ENCODE results near the gene TM9SF2. TPM values are rescaled to one million over a fixed set of nuclear protein-coding genes. Genes with fewer than 3 reads are reported as not detected.

TM9SF2 gene
- total and polyA plus RNA-seq, 9 of the 15 experiments (the other 6 are each of a cell fraction or from before 2014, with no cell fraction given): 23.3 to 83.2 (median 55.1) TPM

DNA sequence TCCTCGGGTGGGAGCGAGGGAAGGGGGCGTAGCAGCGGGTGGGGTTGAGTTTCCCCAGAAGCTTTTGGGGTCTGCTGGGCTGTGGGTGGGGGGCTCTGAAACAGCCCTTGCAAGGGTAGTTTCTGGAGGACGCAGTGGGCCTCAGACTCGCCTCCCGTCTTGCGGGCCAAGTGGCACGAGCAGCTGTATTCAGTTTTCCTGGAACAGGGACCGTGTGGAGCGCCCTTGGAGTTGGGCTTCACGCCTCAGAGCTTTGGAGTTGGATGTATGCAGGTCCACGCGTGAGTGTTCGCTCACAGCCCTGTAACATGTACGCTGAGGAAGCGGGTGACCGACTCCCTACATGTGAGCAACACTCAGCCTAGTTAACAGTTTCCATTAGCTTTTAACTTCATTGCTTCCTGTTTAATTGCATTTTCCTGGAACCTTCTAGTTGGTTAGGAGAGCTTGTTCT is 603 bp downstream of the TM9SF2 start:
- peak overlapping the region; percentile 75; the same call in 1 of the 2 replicates for H2AFZ ChIP-seq (ENCODE audit: low read depth, low read length)
- H4K20me1 ChIP-seq (replicated peaks; ENCODE audit: control insufficient read depth, insufficient read depth, low read length): no peaks in the 10 kb centered on the region
- WGBS (ENCODE audit: insufficient coverage, low coverage, missing lambda C conversion rate): 0% methylated on average over 13 of the region's 18 CpGs
- CTCF ChIA-PET (ENCODE audit: low intra/inter-chr PET ratio): no interaction called here
- in situ Hi-C loops (cut with MboI) (no loop called here), intact Hi-C loops (cut with micrococcal nuclease) (loop anchor here (1.0 kb wide), 1 partner anchor 50 kb away; no protein-coding TSS in a partner anchor)
- peaks cover 58% of the 10 kb centered on the region for H3K79me2 ChIP-seq (ENCODE audit: control insufficient read depth, insufficient read depth, low read length)
- peak overlapping the region; percentile 93 for H3K27ac ChIP-seq (ENCODE audit: extremely low read depth, low read depth, low read length)
- peaks cover 13 to 15% of the 10 kb centered on the region in 2 experiments; a peak in 4 of 5 replicates for H3K4me1 ChIP-seq (replicated peaks in 1 of 2; ENCODE audit: control insufficient read depth in 2 of 2, insufficient read depth in 2 of 2, low read length in 2 of 2)
- no peaks in the 10 kb centered on the region for H3K27me3 ChIP-seq (ENCODE audit: control insufficient read depth in 2 of 2, insufficient read depth in 2 of 2, low read length in 2 of 2)
- H3K36me3 ChIP-seq (ENCODE audit: control insufficient read depth, insufficient read depth, low read length): peaks cover 11% of the 10 kb centered on the region; the same call in 1 of the 3 replicates
- H3K9me3 ChIP-seq (replicated peaks; ENCODE audit: control insufficient read depth, insufficient read depth, low read depth, low read length): no peaks in the 10 kb centered on the region
- FAIRE-seq: peak; percentile 74
- BruUV-seq (replicated peaks): no TSS peak
- peak overlapping the region; percentile 83 for H3K4me3 ChIP-seq
- peak overlapping the region; percentile 97 for H3K4me2 ChIP-seq (ENCODE audit: insufficient read depth, low read length)
- peak in 1 of 4 experiments; percentile 50 for DNase-seq (ENCODE audit: extremely low read depth in 1 of 4, low spot score in 3 of 4)
- H3K9ac ChIP-seq (ENCODE audit: insufficient read depth in 1 of 2, low read depth in 2 of 2, low read length in 2 of 2): peak overlapping the region; percentile 88 to 95
- ATAC-seq: peak; percentile 27
- H3K9me1 ChIP-seq (ENCODE audit: control insufficient read depth, insufficient read depth, low read length): no peaks in the 10 kb centered on the region
- POLR2A ChIA-PET: interaction anchor here (1.2 kb wide), 1 partner anchor 9 kb away, joined by 3 read pairs; no protein-coding TSS in a partner anchor
- TF ChIP-seq ZNF589 (CRISPR knock-in tag; IDR thresholded peaks at IDR 0.05; ENCODE audit: low read depth) (no peak), ATF1 (CRISPR knock-in tag; IDR thresholded peaks at IDR 0.05) (no peak), ATF1 (tag; IDR thresholded peaks at IDR 0.05) (peak; percentile 8; the same call in 1 of the 2 replicates), IRF1 (CRISPR knock-in tag; IDR thresholded peaks at IDR 0.05; ENCODE audit: borderline replicate concordance) (no peak), MTA1 (IDR thresholded peaks at IDR 0.05; ENCODE audit: borderline replicate concordance) (0 out of 2 replicates have a peak, but pooled peaks have one; percentile 2), ZNF41 (CRISPR knock-in tag; conservative IDR thresholded peaks at IDR 0.05) (no peak), BRD4 (IDR thresholded peaks at IDR 0.05) (no peak), MITF (IDR thresholded peaks at IDR 0.05) (no peak), HNRNPL (IDR thresholded peaks at IDR 0.05; ENCODE audit: low read depth, low read length) (no peak), CSDE1 (IDR thresholded peaks at IDR 0.05) (no peak), RBFOX2 (IDR thresholded peaks at IDR 0.05; ENCODE audit: low read depth, low read length) (peak; percentile 15), KAT7 (CRISPR knock-in tag; IDR thresholded peaks at IDR 0.05; ENCODE audit: borderline replicate concordance) (peak; percentile 48), CREB1 (IDR thresholded peaks at IDR 0.05) (no peak), CREB1 (CRISPR knock-in tag; IDR thresholded peaks at IDR 0.05) (peak; percentile 2; the same call in 1 of the 2 replicates), RBBP5 (IDR thresholded peaks at IDR 0.05; ENCODE audit: borderline replicate concordance, insufficient read depth, low read length, poor library complexity, severe bottlenecking) (no peak), GTF2F1 (IDR thresholded peaks at IDR 0.05; ENCODE audit: low read depth, low read length) (no peak)
- TF ChIP-seq, protein P1, sequence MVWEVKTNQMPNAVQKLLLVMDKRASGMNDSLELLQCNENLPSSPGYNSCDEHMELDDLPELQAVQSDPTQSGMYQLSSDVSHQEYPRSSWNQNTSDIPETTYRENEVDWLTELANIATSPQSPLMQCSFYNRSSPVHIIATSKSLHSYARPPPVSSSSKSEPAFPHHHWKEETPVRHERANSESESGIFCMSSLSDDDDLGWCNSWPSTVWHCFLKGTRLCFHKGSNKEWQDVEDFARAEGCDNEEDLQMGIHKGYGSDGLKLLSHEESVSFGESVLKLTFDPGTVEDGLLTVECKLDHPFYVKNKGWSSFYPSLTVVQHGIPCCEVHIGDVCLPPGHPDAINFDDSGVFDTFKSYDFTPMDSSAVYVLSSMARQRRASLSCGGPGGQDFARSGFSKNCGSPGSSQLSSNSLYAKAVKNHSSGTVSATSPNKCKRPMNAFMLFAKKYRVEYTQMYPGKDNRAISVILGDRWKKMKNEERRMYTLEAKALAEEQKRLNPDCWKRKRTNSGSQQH (CRISPR knock-in tag; IDR thresholded peaks at IDR 0.05): no peak
- TF ChIP-seq, protein P2, sequence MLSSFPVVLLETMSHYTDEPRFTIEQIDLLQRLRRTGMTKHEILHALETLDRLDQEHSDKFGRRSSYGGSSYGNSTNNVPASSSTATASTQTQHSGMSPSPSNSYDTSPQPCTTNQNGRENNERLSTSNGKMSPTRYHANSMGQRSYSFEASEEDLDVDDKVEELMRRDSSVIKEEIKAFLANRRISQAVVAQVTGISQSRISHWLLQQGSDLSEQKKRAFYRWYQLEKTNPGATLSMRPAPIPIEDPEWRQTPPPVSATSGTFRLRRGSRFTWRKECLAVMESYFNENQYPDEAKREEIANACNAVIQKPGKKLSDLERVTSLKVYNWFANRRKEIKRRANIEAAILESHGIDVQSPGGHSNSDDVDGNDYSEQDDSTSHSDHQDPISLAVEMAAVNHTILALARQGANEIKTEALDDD (IDR thresholded peaks at IDR 0.05): peak; percentile 54; the same call in 1 of the 2 replicates
